ENCODE measurements around the gene RGS16.

The RGS16 gene

GRCh38 chr1:182630586-182630985 is 26.4 kb upstream of the RGS16 start:
- peaks cover 3 to 12% of the 10 kb centered on the region in 2 experiments for H3K27me3 ChIP-seq (ENCODE audit: control insufficient read depth in 1 of 2, insufficient read depth in 1 of 2, low read length in 2 of 2)
- no peak overlapping the region for H3K23ac ChIP-seq (ENCODE audit: low read length in 2 of 2)
- H3K79me1 ChIP-seq (replicated peaks; ENCODE audit: low read length, poor library complexity, severe bottlenecking) = no peaks in the 10 kb centered on the region
- no peak overlapping the region for H3K4ac ChIP-seq (ENCODE audit: low read depth in 1 of 2, low read length in 2 of 2)
- no peak overlapping the region for H3K27ac ChIP-seq (ENCODE audit: low read length, poor library complexity, severe bottlenecking)
- DNase-seq = no peak
- H3K4me3 ChIP-seq (ENCODE audit: insufficient read depth in 1 of 2, low read depth in 1 of 2, low read length in 2 of 2) = no peak overlapping the region
- H2BK120ac ChIP-seq (ENCODE audit: low read depth, low read length) = peak overlapping the region; percentile 61
- H2BK5ac ChIP-seq (ENCODE audit: low read depth, low read length, poor library complexity, severe bottlenecking) = no peak overlapping the region
- H3K36me3 ChIP-seq (ENCODE audit: control insufficient read depth in 1 of 2, insufficient read depth in 2 of 2, low read depth in 1 of 2, low read length in 2 of 2) = no peaks in the 10 kb centered on the region
- H3K14ac ChIP-seq (ENCODE audit: low read length in 2 of 2) = no peak overlapping the region
- no peaks in the 10 kb centered on the region for H3K9me3 ChIP-seq (ENCODE audit: control insufficient read depth, low read length)
- no peak overlapping the region for H2AK5ac ChIP-seq (ENCODE audit: low read length, severe bottlenecking)
- no peak overlapping the region for H4K91ac ChIP-seq (ENCODE audit: low read length)
- H2BK12ac ChIP-seq (ENCODE audit: low read length in 2 of 2) = peak overlapping the region in 1 of 2 experiments; percentile 83
- H3K18ac ChIP-seq (ENCODE audit: low read depth in 1 of 2, low read length in 2 of 2) = peak overlapping the region; percentile 37 to 59
- peaks cover 5% of the 10 kb centered on the region for H3K4me1 ChIP-seq (ENCODE audit: control insufficient read depth, insufficient read depth, low read depth, low read length)
- 45% methylated on average over 1 of the region's 1 CpG for WGBS
- no peak overlapping the region for H2AFZ ChIP-seq (ENCODE audit: low read depth, low read length)
- no peak overlapping the region for H3K4me2 ChIP-seq (ENCODE audit: low read length, poor library complexity, severe bottlenecking)
- H4K8ac ChIP-seq (ENCODE audit: low read length) = no peak overlapping the region
- H2BK15ac ChIP-seq (ENCODE audit: low read depth, poor library complexity, severe bottlenecking) = no peak overlapping the region
- no peak overlapping the region for H3K9ac ChIP-seq (ENCODE audit: low read length)

GRCh38 chr1:182629499-182630096 is 25.4 kb upstream of the RGS16 start:
- peak overlapping the region; percentile 28 to 66 for H3K18ac ChIP-seq (ENCODE audit: low read depth in 1 of 2, low read length in 2 of 2)
- no peak overlapping the region for H2AFZ ChIP-seq (ENCODE audit: low read depth, low read length)

GRCh38 chr1:182629080-182629479 is 24.9 kb upstream of the RGS16 start:
- no peak overlapping the region for H4K91ac ChIP-seq (ENCODE audit: low read length)
- 89% methylated on average over 2 of the region's 2 CpGs for WGBS
- no peak overlapping the region for H2AFZ ChIP-seq (ENCODE audit: low read depth, low read length)
- no peaks in the 10 kb centered on the region for H3K79me1 ChIP-seq (replicated peaks; ENCODE audit: low read length, poor library complexity, severe bottlenecking)
- no peak overlapping the region for H4K8ac ChIP-seq (ENCODE audit: low read length)
- H3K23ac ChIP-seq (ENCODE audit: low read length in 2 of 2) = no peak overlapping the region
- no peak overlapping the region for H2BK15ac ChIP-seq (ENCODE audit: low read depth, poor library complexity, severe bottlenecking)
- no peak overlapping the region for H3K4me2 ChIP-seq (ENCODE audit: low read length, poor library complexity, severe bottlenecking)
- no peak overlapping the region for H3K27ac ChIP-seq (ENCODE audit: low read length, poor library complexity, severe bottlenecking)
- no peak overlapping the region for H3K14ac ChIP-seq (ENCODE audit: low read length in 2 of 2)
- no peak overlapping the region for H3K9ac ChIP-seq (ENCODE audit: low read length)
- no peak overlapping the region for H2AK5ac ChIP-seq (ENCODE audit: low read length, severe bottlenecking)
- no peak for DNase-seq
- H3K4me3 ChIP-seq (ENCODE audit: insufficient read depth in 1 of 2, low read depth in 1 of 2, low read length in 2 of 2) = no peak overlapping the region
- H3K4ac ChIP-seq (ENCODE audit: low read depth in 1 of 2, low read length in 2 of 2) = no peak overlapping the region
- peaks cover 5% of the 10 kb centered on the region for H3K4me1 ChIP-seq (ENCODE audit: control insufficient read depth, insufficient read depth, low read depth, low read length)
- no peaks in the 10 kb centered on the region for H3K9me3 ChIP-seq (ENCODE audit: control insufficient read depth, low read length)
- no peak overlapping the region for H2BK5ac ChIP-seq (ENCODE audit: low read depth, low read length, poor library complexity, severe bottlenecking)
- H3K36me3 ChIP-seq (ENCODE audit: control insufficient read depth in 1 of 2, insufficient read depth in 2 of 2, low read depth in 1 of 2, low read length in 2 of 2) = no peaks in the 10 kb centered on the region
- no peak overlapping the region for H2BK12ac ChIP-seq (ENCODE audit: low read length in 2 of 2)
- no peak overlapping the region for H3K18ac ChIP-seq (ENCODE audit: low read depth in 1 of 2, low read length in 2 of 2)
- no peak overlapping the region for H2BK120ac ChIP-seq (ENCODE audit: low read depth, low read length)
- peaks cover 0 to 6% of the 10 kb centered on the region in 2 experiments for H3K27me3 ChIP-seq (ENCODE audit: control insufficient read depth in 1 of 2, insufficient read depth in 1 of 2, low read length in 2 of 2)

More at GRCh38 chr1:182629499-182630096, 25.4 kb upstream of the RGS16 start:
- Histone ChIP-seq H3K36me3 (ENCODE audit: control insufficient read depth in 1 of 2, insufficient read depth in 2 of 2, low read depth in 1 of 2, low read length in 2 of 2) (no peaks in the 10 kb centered on the region), H2BK15ac (ENCODE audit: low read depth, poor library complexity, severe bottlenecking) (peak overlapping the region; percentile 86), H2AK5ac (ENCODE audit: low read length, severe bottlenecking) (no peak overlapping the region), H2BK120ac (ENCODE audit: low read depth, low read length) (no peak overlapping the region), H3K9me3 (ENCODE audit: control insufficient read depth, low read length) (no peaks in the 10 kb centered on the region), H3K4me2 (ENCODE audit: low read length, poor library complexity, severe bottlenecking) (no peak overlapping the region), H3K27ac (ENCODE audit: low read length, poor library complexity, severe bottlenecking) (no peak overlapping the region), H2BK5ac (ENCODE audit: low read depth, low read length, poor library complexity, severe bottlenecking) (no peak overlapping the region), H3K23ac (ENCODE audit: low read length in 2 of 2) (no peak overlapping the region), H4K91ac (ENCODE audit: low read length) (peak overlapping the region; percentile 34), H3K27me3 (ENCODE audit: control insufficient read depth in 1 of 2, insufficient read depth in 1 of 2, low read length in 2 of 2) (peaks cover 0 to 11% of the 10 kb centered on the region in 2 experiments), H4K8ac (ENCODE audit: low read length) (peak overlapping the region; percentile 27), H3K14ac (ENCODE audit: low read length in 2 of 2) (no peak overlapping the region), H3K4ac (ENCODE audit: low read depth in 1 of 2, low read length in 2 of 2) (no peak overlapping the region), H3K4me3 (ENCODE audit: insufficient read depth in 1 of 2, low read depth in 1 of 2, low read length in 2 of 2) (no peak overlapping the region), H2BK12ac (ENCODE audit: low read length in 2 of 2) (peak overlapping the region in 1 of 2 experiments; percentile 21), H3K79me1 (replicated peaks; ENCODE audit: low read length, poor library complexity, severe bottlenecking) (no peaks in the 10 kb centered on the region), H3K9ac (ENCODE audit: low read length) (no peak overlapping the region), H3K4me1 (ENCODE audit: control insufficient read depth, insufficient read depth, low read depth, low read length) (peaks cover 5% of the 10 kb centered on the region)
- 93% methylated on average over 2 of the region's 3 CpGs for WGBS
- DNase-seq = no peak

- Histone ChIP-seq H3K27me3 (ENCODE audit: control insufficient read depth in 1 of 2, insufficient read depth in 1 of 2, low read length in 2 of 2) (peaks cover 0 to 6% of the 10 kb centered on the region in 2 experiments), H3K4me3 (ENCODE audit: insufficient read depth in 1 of 2, low read depth in 1 of 2, low read length in 2 of 2) (no peak overlapping the region), H3K36me3 (ENCODE audit: control insufficient read depth in 1 of 2, insufficient read depth in 2 of 2, low read depth in 1 of 2, low read length in 2 of 2) (no peaks in the 10 kb centered on the region), H3K79me1 (replicated peaks; ENCODE audit: low read length, poor library complexity, severe bottlenecking) (no peaks in the 10 kb centered on the region), H3K14ac (ENCODE audit: low read length in 2 of 2) (no peak overlapping the region), H4K91ac (ENCODE audit: low read length) (no peak overlapping the region), H2AFZ (ENCODE audit: low read depth, low read length) (no peak overlapping the region), H3K9ac (ENCODE audit: low read length) (no peak overlapping the region), H3K4ac (ENCODE audit: low read depth in 1 of 2, low read length in 2 of 2) (no peak overlapping the region), H3K9me3 (ENCODE audit: control insufficient read depth, low read length) (no peaks in the 10 kb centered on the region), H2BK5ac (ENCODE audit: low read depth, low read length, poor library complexity, severe bottlenecking) (no peak overlapping the region), H2BK120ac (ENCODE audit: low read depth, low read length) (no peak overlapping the region), H4K8ac (ENCODE audit: low read length) (no peak overlapping the region), H3K23ac (ENCODE audit: low read length in 2 of 2) (no peak overlapping the region), H3K27ac (ENCODE audit: low read length, poor library complexity, severe bottlenecking) (no peak overlapping the region), H3K4me2 (ENCODE audit: low read length, poor library complexity, severe bottlenecking) (no peak overlapping the region), H2BK12ac (ENCODE audit: low read length in 2 of 2) (no peak overlapping the region), H2AK5ac (ENCODE audit: low read length, severe bottlenecking) (no peak overlapping the region), H3K4me1 (ENCODE audit: control insufficient read depth, insufficient read depth, low read depth, low read length) (peaks cover 5% of the 10 kb centered on the region), H2BK15ac (ENCODE audit: low read depth, poor library complexity, severe bottlenecking) (no peak overlapping the region), H3K18ac (ENCODE audit: low read depth in 1 of 2, low read length in 2 of 2) (no peak overlapping the region)
- no CpG with 5 or more reads among the region's 1 CpG for WGBS
- DNase-seq = no peak
These were observed 24.5 kb upstream of the RGS16 start for GRCh38 chr1:182628657-182629056.

Measured in mesenchymal stem cell (in vitro differentiated cells and primary cell).